ENCODE measurements around the gene CHAF1B. TPM values are rescaled to one million over a fixed set of nuclear protein-coding genes. Genes with fewer than 3 reads are reported as not detected.

Gene CHAF1B
- total and polyA plus RNA-seq, 12 donors: 0.30 to 2.1 (median 1.2) TPM

DNA sequence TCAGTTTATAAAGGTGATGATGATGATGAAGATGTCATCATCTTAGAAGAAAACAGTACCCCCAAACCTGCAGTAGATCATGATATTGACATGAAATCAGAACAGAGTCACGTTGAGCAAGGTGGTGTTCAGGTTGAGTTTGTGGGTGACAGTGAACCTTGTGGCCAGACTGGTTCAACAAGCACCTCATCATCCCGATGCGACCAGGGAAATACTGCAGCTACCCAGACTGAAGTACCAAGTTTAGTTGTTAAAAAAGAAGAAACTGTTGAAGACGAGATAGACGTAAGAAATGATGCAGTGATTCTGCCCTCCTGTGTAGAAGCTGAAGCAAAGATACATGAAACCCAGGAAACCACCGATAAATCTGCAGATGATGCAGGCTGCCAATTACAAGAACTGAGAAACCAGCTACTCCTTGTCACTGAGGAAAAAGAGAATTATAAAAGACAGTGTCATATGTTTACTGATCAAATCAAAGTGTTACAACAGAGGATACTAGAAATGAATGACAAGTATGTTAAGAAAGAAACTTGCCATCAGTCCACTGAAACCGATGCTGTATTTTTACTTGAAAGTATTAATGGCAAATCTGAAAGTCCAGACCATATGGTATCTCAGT lies 16.0 kb upstream of the CHAF1B start:
- intact Hi-C loops (cut with DNase I): no loop called here
- peaks cover 0 to 93% of the 10 kb centered on the region in 2 donors for H3K36me3 ChIP-seq (replicated peaks in 1 of 2)
- H3K4me3 ChIP-seq: no peak overlapping the region
- no peak for DNase-seq
- H3K27ac ChIP-seq: no peak overlapping the region
- H3K9me3 ChIP-seq (replicated peaks in 1 of 3): no peaks in the 10 kb centered on the region
- H3K4me1 ChIP-seq (replicated peaks in 1 of 2): no peaks in the 10 kb centered on the region
- H3K27me3 ChIP-seq: no peaks in the 10 kb centered on the region
- TF ChIP-seq, protein P1, sequence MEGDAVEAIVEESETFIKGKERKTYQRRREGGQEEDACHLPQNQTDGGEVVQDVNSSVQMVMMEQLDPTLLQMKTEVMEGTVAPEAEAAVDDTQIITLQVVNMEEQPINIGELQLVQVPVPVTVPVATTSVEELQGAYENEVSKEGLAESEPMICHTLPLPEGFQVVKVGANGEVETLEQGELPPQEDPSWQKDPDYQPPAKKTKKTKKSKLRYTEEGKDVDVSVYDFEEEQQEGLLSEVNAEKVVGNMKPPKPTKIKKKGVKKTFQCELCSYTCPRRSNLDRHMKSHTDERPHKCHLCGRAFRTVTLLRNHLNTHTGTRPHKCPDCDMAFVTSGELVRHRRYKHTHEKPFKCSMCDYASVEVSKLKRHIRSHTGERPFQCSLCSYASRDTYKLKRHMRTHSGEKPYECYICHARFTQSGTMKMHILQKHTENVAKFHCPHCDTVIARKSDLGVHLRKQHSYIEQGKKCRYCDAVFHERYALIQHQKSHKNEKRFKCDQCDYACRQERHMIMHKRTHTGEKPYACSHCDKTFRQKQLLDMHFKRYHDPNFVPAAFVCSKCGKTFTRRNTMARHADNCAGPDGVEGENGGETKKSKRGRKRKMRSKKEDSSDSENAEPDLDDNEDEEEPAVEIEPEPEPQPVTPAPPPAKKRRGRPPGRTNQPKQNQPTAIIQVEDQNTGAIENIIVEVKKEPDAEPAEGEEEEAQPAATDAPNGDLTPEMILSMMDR (IDR thresholded peaks at IDR 0.05): no peak
- no peak for TF ChIP-seq POLR2A (IDR thresholded peaks at IDR 0.05)
- WGBS, 4 donors: 91 to 95% (median 94%) methylated on average over 7 of the region's 7 CpGs

DNA sequence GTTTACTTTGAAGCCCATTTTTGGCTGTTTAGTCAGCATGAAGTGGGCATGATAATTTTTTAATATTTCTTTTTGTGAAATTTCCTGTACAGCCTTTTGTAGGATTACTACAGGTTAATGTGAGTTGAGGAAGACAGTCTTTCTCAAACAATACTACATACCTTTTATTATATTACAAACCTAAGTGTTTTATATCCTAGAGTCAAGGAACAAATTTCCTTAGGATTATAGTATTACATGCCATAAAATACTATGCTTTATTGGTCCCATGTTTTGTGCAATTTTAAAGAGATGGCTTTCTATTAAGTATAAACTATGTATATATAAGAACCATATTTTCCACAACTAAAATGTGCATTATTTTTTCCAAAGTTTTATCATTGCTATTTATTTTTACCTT lies 9.2 kb upstream of the CHAF1B start:
- no peaks in the 10 kb centered on the region for H3K27me3 ChIP-seq
- peaks cover 0 to 13% of the 10 kb centered on the region in 2 donors for H3K4me1 ChIP-seq (replicated peaks in 1 of 2)
- H3K9me3 ChIP-seq (replicated peaks in 1 of 3): no peaks in the 10 kb centered on the region
- no peak for DNase-seq
- no peak overlapping the region for H3K4me3 ChIP-seq
- TF ChIP-seq, protein P1 (IDR thresholded peaks at IDR 0.05): no peak
- no peak for TF ChIP-seq POLR2A (IDR thresholded peaks at IDR 0.05)
- peaks cover 0 to 66% of the 10 kb centered on the region in 2 donors for H3K36me3 ChIP-seq (replicated peaks in 1 of 2)
- H3K27ac ChIP-seq: no peak overlapping the region
- intact Hi-C loops (cut with DNase I): no loop called here

DNA sequence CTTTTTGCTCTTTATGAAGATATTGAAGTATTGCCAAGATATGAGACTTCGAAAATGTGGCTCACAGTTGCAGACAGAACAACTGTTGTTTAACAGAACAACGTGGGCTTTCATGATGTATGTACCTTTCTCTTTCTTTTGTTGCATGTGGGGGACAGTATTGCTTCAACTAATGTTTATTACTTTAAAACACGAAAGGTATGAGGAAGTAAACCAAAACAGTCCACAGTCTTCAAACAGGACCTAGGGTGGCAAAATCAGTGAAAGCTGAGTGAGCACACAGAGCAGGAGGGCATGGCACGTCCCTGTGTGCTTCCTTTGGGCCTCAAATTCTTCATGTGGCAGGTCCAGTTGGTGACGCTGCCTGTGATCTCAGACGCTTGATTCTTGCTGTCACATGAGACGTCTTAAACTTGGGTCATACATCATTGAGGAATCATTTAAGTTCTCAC lies 7.8 kb upstream of the CHAF1B start:
- Histone ChIP-seq H3K9me3 (replicated peaks in 1 of 3) (no peaks in the 10 kb centered on the region), H3K4me1 (replicated peaks in 1 of 2) (peaks cover 0 to 13% of the 10 kb centered on the region in 2 donors), H3K36me3 (replicated peaks in 1 of 2) (peaks cover 0 to 56% of the 10 kb centered on the region in 2 donors), H3K4me3 (no peak overlapping the region), H3K27me3 (no peaks in the 10 kb centered on the region), H3K27ac (peak overlapping the region in 2 of 5 donors; percentile 13 to 18)
- DNase-seq: peak in 1 of 7 donors; percentile 21
- whole genome bisulfite sequencing, 4 donors: 62 to 72% (median 66%) methylated on average over 7 of the region's 7 CpGs
- TF ChIP-seq POLR2A (IDR thresholded peaks at IDR 0.05): no peak
- TF ChIP-seq, protein P1 (IDR thresholded peaks at IDR 0.05): no peak
- intact Hi-C loops (cut with DNase I): no loop called here

DNA sequence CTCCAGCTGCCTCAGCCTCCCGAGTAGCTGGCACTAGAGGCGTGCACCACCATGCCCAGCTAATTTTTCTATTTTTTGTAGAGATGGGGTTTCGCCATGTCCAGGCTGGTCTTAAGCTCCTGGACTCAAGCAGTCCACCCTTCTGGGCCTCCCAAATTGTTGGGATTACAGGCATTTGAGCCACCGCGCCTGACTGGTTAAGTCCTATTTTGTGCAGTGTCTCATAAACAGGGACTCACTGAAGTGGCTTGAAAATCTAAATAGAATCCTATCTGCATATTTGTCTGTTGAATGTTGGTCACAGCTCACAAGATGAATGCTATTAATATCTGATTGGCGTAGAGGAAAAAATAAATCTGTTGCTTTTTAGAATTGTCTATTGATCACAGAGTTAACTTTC lies 5.9 kb upstream of the CHAF1B start:
- Histone ChIP-seq H3K4me3 (no peak overlapping the region), H3K36me3 (replicated peaks in 1 of 2) (peaks cover 0 to 39% of the 10 kb centered on the region in 2 donors), H3K4me1 (replicated peaks in 1 of 2) (peaks cover 0 to 13% of the 10 kb centered on the region in 2 donors), H3K27ac (no peak overlapping the region), H3K27me3 (no peaks in the 10 kb centered on the region), H3K9me3 (replicated peaks in 1 of 3) (no peaks in the 10 kb centered on the region)
- intact Hi-C loops (cut with DNase I): no loop called here
- DNase-seq: no peak
- WGBS, 4 donors: 95 to 99% (median 97%) methylated on average over 6 of the region's 6 CpGs
- TF ChIP-seq, protein P1 (IDR thresholded peaks at IDR 0.05): no peak
- TF ChIP-seq POLR2A (IDR thresholded peaks at IDR 0.05): no peak

All from adrenal gland (tissue), 12 donors.